Stimulated activated CD4-positive, alpha-beta T cell treated with anti-CD3 and anti-CD28 coated beads, Interleukin-1b, Interleukin-23, amount 100 ng/mL, for 24 hours (primary cell): Measurements from ENCODE around the gene NOC4L.
"Not testable (repeated sequence)": the region's sequence is repeated elsewhere in the genome, so short reads cannot be mapped to it uniquely, and the experiment has no call there.

ENCODE experiments used
- DNase-seq, 4 experiments: peaks; one replicate each; pipeline ENCODE4 v3.0.0-alpha.2; 2020; ENCODE audit warnings: low read depth in 4 of 4, low spot score in 1 of 4

Gene NOC4L

DNA sequence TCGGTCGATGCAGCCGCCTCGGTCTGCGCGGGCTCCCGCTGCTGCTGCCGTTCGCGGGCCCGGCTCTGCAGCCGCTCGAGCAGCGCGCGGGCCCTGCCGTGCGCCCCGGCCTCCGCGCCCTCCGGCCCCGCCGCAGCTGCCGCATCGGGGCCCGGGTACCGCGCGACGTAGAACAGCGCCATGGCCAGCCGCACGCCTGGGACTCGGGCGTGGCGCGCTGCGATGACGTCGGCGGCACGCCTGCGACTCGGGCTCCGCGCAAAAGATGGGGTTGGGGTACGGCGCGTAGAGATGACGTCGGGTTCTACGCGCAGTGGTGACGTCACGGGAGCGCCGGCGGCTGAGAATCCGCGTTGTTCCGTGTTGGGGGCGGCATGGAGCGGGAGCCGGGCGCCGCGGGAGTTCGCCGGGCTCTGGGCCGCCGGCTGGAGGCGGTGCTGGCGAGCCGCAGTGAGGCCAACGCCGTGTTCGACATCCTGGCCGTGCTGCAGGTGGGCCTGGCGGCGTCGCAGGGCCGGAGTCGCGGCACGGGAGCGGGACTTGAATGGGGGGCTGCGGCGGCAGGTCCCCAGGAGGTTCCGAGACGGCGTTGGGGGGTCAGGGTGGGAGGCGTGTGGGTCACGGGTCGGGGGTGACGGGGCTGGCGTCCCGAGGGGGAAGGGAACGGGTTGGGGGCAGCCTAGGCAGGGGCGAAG lies at the start of gene NOC4L, which contains the start of gene DDX51:
TSS of gene NOC4L (plus strand) at position 343 of the 695 bp plus-strand sequence. CDS start at position 375, 32 bp downstream.
TSS of gene DDX51 (minus strand) at position 205 of the 695 bp plus-strand sequence. CDS start at position 182, 23 bp downstream.
- peak; percentile 92 to 96 (median 94) for DNase-seq

DNA sequence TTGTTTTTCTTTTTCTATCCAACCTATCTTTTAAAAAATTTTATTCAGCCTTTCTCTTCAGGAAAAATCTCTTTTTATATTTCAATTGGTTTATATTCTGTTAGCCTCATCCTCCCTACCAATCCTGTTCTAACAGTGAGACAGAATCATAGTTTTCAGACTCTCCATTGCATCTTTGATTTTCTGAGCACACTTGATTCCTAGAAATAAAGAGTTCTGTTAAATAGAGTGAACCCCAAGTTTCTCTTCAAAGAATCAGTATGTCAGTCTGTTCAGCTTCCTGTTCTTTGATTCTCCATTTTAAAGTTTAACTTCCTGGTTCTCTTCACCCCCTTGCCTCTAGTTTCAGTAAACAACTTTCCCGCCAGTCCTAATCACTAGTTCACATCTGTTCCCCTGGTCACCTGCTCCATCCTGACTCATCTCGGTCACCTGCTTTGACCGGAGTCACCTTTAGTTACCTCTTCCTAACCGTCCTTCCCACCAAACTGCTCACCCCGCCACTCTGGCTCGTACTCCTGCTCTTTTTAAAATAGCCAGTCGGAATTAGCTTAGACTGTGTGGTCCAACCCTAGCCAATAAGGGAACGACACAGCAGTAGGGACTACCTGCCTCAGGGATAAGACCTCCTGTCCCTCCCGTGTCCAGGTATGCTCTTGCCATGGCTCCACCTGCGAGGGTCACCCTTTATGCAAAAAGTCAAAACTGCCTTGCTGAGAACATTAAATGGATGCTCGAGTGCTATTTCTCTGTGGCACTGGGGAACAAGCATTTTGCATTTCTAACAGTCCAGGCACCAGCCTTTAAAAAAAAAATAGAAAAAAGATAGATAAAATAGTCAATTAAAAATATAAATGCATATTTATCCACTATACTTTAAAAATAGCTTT lies 48.5 kb upstream of the NOC4L start:
- no peak for DNase-seq

DNA sequence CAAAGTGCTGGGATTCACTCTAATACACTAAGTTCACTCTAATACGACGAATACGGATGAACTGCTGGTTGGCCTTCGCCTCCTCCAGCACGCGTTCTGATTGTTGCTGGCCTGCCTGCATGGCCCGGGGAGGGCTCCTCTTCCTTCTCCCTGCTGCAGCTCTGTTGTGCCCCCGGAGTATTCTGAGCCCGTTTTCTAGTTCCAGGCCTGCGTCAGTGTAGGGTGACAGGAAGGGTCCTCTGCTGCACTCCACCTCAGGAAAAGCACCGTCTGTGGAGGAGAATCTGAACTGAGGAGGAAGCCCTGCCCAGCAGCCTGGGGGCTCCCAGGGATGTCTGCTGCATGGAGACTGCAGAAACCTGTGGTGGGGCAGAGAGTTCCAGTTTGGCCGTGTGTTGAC lies 44.5 kb upstream of the NOC4L start:
- no peak for DNase-seq

DNA sequence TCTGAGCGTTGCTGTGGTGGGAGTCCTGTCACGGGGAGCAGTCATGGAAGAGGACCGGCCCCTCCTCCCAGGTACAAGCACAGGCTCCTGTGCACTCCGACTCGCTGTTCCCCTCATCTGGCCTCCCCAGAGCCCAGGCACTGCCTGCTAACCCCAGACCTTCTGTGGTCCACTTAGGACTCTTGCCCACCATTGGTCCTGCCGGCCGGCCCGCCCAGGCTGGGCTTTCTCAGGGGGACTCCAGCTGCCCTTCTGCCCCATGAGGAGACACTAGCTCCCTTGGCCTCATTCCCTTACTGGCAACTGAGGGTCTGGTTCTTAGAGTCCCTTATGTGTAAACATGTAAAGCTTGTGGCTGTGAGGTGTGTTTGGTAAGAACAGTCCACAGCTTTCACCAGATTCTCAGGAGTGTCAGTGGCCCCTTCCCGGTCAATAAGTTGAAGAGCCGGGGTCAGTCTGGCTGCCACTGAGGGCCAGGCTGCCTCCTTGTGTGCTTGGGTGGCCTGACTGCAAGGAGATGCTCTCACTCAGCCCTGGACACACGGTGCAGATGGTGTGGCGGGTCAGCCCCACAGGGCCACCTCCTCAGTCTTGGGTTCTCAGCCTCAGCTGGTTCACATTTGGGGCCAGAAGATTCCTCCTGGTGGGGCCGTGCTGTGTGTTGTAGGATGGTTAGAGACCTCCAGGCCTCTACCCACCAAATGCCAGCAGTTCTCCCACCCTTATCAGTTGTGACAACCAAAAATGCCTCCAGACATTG lies 43.8 kb upstream of the NOC4L start:
- DNase-seq, result no peak

DNA sequence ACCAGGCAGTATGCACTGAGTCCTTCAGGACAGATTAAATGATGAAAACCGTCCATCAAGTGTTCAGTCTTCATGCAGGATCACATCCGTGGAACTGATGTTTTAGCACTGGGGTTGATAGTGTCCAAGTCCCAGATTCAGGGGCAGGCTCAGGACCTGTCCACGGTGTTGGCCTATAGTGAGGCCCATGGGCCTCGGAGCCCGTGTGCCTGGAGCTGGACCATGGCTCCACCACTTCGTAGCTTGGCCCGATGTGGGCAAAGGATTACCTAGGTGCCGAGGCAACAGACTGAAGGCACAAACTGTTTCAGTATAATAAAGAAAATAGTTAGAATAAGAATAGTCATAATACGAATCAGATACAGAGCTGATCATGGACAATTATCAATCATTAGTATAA lies 42.0 kb upstream of the NOC4L start:
- no peak for DNase-seq

DNA sequence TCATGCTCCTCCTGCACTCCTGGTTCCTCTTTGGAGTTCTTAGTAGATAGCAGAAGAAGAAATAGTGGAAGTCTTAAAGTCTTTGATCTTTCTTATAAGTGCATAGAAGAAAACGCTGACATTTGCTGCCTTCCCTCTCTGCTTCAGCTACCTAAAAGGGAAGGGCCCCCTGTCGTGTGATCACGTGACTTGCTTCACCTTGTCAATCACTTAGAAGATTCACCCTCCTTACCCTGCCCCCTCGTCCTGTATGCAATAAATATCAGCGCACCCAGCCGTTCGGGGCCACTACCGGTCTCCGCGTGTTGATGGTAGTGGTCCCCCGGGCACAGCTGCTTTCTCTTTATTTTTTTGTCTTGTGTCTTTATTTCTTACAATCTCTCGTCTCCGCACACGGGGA lies 41.2 kb upstream of the NOC4L start:
- not testable (repeated sequence) for DNase-seq

DNA sequence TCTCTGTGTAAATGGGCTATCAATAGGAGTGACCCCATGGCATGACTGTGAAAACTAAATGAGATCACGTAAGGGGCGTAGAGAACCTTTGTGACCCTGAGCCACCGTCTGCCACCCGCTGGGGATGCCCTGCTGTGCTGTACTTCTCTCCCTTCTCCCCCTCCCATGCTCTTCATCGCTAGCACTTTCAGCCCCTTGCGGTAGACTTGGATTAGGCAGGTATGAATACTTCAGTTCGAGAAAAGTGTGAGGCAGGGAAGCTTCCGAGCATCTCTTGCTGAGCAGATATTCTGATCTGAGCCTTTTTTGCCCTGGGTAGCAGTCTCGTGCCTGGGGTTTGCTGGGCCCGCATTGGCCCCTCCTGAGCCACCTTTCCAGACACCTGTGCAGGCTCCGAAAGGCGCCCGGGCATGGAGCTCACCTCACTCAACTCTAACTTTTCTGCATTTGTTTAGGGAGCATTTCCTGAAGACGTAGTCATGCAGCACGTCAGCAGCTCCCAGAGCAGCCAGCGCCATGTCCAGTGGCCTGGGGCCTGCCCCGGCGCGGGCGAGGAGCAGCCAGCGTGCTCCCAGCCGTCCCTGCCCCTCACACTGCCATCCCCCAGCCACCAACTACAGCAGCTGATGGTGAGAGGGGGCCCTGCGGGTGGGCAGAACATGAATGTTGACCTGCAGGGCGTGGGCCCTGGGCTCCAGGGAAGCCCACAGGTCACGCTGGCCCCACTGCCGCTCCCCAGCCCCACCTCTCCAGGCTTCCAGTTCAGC lies 40.5 kb upstream of the NOC4L start:
- no peak for DNase-seq

DNA sequence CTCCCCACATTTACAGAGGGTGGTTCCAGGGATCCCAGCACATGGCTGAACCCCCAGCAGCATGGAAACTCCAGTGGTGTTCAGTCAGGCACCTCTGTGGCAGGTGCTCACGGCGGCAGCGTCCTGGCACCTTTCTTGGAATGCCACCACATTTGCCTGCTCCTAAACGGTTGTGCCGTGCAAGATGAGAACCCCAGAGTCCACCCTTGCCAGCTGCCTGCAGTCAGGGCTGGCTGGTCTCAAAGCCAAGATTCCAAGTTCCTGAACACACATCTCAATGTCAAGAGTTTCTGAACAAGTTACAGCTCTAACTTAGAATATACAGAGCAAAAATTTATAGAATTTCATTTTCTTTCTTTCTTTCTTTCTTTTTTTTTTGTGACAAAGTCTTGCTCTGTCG lies 38.8 kb upstream of the NOC4L start:
- DNase-seq, result no peak

DNA sequence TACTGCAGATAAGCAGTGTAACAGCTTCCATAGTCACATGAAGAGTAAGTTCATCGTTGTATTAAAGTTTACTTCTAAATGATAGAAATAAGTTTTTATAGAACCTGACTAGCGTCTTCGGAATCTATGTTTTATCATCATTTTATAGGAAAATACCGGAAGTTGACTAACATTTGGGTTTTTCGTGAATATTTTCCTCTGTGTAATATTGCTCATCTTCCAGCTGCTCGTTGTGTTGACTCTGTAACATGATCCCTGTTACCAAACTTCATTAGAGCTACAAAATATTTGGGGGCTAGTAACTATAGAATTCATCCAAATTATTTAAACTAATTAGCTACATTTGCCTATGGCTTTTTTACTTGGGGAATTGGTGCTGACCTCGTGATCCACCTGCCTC lies 37.3 kb upstream of the NOC4L start:
- no peak for DNase-seq

DNA sequence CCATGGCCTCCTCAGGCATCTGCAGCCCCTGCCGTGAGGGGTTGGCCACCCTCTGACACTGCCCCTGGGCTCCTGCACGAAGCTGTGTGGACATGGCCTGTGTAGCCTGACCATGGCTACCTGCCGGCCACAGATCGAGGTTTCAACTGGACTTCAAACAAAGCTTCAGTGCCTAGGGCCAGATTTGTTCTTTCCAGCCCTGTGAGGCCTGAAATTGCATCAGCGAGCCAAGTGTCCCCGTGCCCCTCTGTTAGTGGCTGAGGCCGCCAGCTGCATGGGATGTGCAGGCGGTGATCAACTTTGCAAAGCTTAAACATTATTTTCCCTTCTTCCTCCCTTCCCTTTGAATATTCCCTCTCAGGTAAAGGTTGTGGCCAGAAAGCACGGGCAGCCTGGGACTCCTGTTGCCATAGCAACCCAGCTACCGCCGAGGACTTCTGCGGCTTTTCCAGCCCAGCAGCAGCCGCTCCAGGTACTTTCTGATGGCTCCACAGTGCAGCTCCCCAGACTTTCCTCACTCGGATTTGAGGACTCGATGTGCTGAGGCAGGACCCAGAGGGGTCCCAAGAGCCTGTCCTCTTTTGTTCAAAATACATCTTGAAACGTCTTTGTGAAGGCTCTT lies 35.9 kb upstream of the NOC4L start:
- no peak for DNase-seq

DNA sequence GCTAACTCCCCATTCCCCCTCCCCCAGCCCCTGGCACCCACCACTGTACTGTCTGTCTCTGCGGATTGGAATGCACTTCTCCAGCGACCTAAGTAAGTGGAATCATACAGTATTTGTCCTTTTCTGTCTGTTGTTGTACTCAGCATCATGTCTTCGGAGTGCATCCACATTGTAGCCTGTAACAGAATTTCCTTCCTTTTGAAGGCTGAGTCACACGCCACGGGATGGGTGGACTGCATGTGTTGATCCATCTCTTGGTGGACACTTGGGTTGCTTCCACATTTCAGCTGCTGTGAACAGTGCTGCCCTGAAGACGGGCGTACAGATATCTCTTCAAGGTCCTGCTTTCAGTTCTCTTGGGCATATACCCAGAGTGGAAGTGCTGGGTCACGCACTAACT lies 34.5 kb upstream of the NOC4L start:
- DNase-seq, result no peak

DNA sequence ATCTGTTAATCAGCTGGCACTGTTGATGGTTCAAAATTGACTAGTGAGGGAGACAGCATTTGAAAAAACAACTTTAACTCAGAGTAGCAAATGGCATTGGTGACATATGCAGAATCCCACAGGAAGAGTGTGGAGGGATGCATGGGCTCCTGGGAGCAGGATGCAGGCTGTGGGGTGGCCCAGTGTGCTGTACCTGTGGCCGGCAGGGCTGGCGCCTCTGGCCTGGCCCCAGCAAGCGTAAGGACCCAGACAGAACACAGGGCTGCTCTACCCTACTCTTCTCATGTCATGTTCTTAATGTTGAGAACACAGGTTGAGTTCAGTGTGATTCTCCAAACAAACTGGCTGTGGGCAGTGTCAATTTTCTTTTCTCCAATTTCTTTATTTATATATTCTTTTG lies 33.6 kb upstream of the NOC4L start:
- no peak for DNase-seq

DNA sequence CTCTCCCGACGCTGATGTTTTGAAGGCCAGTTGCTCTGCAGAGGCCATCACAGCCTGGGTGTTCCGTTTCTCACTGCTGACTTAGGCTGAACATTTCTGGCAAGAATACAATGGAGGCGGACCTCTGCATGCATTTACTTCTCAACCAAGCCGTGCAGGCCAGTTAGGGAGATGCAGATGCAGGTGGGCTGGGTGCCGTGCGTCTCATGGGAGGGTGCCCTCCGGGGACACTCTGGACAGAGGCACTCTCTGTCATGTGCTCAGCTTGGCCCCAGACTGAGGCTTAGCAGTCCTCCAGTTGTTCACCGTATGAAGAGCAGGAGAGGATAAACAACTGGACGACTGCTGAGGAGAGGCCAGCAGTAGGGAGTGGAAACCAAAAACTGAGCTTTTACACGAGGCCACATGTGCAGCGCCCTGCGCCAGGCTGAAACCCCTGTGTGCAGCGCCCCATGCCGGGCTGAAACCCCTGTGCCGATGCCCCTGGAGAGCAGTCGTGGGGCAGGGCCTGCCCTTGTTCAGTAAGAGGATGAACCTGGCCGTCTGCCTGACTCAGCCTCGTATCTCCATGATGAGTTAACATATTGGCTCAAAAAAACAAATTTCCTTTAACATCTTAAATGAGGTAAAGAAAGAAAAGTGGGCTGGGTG lies 32.5 kb upstream of the NOC4L start:
- no peak for DNase-seq

DNA sequence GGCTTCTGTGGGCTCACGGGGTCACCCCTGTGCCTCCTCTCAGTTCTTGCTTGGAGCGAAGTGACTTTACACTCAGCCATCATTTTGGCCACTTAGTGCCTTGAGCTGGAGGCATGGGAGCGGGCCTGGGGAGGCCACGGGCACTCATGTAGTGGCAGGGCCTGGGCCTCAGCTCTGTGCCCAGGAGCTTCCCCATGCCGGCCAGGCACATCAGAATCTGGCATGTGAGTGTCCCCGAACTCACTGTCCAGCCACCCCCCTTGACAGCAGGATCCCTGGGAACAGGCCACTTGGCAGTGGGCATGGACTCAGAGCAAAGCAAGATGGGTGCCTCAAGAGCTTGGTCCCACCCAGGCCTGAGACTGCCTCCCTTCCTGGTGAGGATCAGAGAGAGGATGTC lies 29.6 kb upstream of the NOC4L start:
- no peak for DNase-seq

DNA sequence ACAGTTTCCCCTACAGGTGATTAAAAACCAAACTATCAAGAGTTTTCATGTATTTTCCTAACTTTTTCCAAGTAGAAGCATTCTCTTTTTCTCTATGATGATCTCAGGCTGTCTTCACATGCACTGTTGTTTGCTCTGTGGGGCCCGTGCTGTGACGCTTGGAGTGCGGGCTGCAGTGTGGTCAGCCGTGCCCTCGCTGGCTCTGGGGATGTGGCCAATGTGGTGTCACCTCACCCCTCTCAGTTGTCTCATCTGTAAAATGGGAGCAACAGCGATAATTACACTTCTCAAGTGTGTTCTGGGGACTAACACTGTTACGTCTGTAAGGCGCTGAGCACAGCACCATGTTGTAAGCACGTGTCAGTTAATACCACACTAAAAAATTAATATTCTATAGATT lies 28.8 kb upstream of the NOC4L start:
- DNase-seq, result no peak

DNA sequence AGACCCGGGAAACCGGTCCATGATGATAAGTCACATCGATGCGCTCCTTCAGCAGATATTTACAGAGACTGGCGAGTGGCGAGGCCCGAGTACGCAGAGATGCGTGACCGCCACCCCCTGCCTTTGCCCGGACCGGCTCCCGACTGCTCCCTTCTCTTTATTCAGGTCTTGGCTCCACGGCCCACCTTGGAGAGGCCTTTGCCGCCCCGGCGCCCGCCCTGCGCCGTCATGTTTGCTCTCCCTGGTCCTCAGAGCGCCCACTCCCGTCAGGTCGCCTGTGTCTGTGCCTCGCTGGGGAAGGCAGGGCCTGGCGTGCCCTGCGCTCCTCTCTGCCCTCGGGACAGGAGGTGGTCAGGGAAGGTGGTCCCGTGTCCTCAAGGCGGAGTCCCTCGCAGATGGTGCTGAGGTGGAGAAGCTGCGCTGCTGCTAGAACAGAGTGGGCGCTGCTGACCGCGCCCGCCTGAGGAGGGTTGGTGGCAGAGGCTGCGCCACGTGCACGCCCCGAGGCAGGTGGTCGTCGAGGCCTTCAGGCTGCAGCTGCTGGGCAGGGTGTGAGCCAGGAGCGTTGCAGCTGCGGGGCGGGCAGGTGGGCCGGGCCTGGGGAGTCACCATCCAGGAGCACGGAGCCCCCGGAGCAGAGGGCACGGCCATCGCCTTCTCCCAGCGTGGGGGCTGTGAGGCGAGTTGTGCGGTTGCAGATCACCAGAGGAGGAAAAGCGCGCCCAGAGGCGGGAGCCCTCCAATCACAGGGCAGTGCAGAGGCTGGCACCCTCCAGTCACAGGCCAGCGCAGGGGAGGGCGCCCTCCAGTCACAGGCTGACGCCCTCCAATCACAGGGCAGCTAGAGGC lies 27.3 kb upstream of the NOC4L start:
- DNase-seq, result no peak

DNA sequence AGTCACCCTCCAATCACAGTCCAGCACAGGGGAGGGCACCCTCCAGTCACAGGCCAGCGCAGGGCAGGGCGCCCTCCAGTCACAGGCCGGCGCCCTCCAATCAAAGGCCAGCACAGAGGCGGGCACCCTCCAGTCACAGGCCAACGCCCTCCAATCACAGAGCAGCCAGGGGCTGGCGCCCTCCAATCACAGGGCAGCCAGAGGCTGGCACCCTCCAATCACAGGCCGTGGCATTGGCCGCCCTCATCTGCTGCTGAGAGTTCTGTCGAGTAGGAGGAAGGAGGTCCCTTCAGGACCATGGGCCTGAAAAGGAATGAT lies 26.7 kb upstream of the NOC4L start:
- no peak for DNase-seq

DNA sequence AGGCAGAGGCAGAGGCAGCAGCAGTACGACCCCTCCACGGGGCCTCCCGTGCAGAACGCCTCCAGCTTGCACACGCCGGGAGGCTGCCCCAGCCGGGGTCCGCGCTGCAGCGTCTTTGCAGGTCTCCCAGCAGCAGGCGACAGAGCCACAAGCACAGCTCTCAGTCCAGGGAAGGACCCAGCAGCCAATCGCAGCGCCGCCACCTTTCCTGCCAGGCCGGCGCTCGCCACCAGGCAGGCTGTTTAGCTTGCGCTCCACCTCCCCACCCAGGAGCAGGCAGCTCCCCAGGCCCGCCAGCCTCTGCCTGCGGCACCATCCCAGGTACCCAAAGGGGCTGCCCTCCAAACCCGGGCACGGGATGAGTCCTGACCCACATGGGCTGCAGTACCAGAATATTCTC lies 25.4 kb upstream of the NOC4L start:
- DNase-seq, result no peak

DNA sequence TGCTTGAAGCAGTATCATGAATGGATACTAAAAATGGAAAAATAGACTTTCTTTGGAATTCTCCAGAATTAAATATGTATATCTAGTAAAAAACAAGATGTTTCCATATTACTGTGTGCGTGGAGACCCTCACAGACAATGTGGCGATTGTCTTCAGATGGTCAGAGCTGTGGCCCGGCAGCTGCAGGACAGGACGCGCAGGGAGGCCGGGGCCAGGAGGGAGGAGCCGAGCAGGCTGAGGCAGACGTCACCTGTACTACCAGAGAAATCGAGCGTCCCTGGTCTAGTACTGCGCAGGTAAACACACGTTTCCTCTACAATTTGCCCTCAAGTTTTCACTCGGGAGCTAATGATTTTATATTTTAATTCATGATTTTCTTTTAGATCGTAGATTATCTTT lies 23.0 kb upstream of the NOC4L start:
- no peak for DNase-seq
